ENCODE measurements around the gene CCDC107.

- no peak for TF ChIP-seq CTCF (IDR thresholded peaks at IDR 0.05)
- TF ChIP-seq ZFX (IDR thresholded peaks at IDR 0.05; ENCODE audit: borderline replicate concordance), result no peak
Measured at GRCh38 chr9:35700942-35701341, 42.9 kb downstream of the CCDC107 start.

Data from 22Rv1 (cell line).